VCaP (cell line): ENCODE data around the gene RIN3.

Experiments used
- H3K27ac ChIP-seq: fragments of 450-650 bp; 2 replicates; pipeline ENCODE4 v1.5.1; 2017
- TF ChIP-seq, protein P1 (sequence below): fragments of 450-650 bp; conservative IDR thresholded peaks from 2 replicates; pipeline ENCODE4 v1.5.1; 2017; ENCODE audit warnings: mild to moderate bottlenecking, moderate library complexity

Gene RIN3

DNA sequence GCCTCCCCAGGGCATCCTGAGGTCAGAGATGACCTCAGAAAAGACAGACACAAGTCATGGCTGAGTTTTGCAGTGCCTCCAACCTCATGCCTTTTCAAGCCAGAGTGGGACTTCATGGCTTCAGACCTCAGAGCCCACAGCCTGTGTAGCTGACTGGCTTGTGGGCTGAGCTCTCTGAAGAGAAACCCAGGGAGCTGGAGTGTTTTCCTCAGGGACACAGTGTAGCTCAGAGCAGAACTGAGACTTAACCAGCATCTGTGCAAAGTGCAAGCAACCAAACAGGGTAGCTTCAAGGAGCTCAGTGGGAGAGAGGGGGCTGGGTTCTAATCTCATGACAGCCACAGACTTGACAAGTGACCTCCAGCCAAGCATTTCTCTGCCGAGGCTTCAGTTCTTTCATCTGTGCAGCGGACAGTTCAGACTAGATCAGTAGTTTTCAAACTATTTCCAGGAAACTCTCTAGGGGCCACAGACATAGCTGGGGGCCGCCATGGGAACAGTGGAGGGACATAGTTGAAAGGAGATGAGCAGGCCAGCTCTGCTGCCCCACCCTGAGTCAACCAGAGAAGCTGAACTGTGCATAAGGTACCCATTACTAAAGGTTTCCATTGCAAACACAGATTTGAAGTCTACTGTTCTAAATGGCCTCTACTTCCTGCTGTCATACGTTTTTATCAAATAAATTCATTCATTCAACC, 154.8 kb downstream of the RIN3 start:
- H3K27ac ChIP-seq: no peak overlapping the region
- TF ChIP-seq, protein P1, sequence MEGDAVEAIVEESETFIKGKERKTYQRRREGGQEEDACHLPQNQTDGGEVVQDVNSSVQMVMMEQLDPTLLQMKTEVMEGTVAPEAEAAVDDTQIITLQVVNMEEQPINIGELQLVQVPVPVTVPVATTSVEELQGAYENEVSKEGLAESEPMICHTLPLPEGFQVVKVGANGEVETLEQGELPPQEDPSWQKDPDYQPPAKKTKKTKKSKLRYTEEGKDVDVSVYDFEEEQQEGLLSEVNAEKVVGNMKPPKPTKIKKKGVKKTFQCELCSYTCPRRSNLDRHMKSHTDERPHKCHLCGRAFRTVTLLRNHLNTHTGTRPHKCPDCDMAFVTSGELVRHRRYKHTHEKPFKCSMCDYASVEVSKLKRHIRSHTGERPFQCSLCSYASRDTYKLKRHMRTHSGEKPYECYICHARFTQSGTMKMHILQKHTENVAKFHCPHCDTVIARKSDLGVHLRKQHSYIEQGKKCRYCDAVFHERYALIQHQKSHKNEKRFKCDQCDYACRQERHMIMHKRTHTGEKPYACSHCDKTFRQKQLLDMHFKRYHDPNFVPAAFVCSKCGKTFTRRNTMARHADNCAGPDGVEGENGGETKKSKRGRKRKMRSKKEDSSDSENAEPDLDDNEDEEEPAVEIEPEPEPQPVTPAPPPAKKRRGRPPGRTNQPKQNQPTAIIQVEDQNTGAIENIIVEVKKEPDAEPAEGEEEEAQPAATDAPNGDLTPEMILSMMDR: no peak

DNA sequence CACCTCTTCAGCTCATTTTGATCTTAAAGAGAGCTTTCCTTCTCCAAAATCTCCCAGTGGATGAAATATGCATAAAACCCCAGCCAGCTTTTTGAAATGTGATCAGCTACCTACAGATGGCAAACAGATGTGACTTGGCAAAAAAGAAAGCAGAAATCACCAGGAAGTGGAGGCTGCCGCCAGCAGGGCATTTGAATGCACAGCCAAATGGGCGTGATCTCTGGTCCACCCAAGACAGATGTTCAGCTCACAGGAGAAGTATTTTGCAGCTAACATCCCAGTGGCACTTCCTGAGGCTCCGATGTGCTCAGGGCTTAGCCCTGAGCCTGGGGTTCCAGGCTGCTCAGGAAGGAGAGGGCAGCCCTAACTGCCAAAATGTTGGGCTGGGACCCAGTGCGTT, 156.6 kb downstream of the RIN3 start:
- TF ChIP-seq, protein P1: no peak
- H3K27ac ChIP-seq: no peak overlapping the region

DNA sequence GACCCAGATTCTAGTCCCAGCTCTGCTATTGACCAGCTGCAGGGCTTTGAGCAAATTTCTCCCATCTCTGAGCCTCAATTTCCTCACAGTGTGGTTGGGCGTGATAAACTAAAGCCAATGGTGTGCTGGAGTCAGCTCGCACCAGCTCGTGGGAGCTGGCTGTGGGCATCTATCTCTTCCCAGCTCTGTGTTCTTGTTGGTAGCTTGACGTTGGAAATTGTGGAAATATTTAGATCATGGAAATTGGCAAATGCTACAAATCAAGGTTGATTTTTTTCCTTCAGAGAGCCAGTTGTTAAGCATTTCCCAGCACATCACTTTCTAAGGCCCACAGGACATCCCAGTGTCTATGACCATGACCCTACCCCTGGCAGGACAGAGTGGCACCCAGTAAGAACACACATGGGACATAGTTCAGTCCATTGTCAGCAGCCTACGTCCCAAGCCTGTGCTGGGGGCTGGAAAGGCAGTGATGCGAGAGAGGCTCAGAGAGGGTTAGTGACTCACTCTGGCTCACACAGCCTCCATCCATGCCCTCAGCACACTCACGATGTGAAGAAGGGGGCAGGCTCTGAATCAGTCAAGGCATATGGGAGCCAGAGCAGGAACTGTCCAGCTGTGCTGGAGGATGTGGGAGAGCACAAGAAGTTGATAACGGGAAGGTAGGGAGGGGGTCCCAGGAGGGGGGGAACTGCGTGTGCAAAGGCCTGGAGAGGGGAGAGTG, 157.2 kb downstream of the RIN3 start:
- TF ChIP-seq, protein P1: no peak
- no peak overlapping the region for H3K27ac ChIP-seq

DNA sequence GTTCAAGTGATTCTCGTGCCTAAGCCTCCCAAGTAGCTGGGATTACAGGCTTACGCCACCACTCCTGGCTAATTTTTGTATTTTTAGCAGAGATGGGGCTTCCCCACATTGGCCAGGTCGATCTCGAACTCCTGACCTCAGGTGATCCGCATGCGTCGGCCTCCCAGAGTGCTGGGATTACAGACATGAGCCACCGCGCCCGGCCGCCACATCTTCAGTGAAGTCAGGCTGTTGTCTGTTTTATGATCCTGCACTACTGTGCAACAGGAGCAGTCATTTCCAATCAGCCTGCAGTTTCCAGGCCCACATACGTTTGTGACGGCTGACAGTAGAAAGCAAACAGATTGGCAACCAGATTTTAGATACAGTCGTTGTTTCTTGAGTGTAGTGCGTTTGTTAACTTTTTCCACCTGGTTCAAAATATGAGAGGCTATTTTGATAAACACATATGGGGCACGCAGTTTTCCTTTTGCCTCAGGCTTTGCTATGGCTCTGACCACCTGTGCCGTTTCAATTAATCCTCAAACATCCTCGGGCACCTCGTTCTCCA, 160.1 kb downstream of the RIN3 start:
- H3K27ac ChIP-seq: no peak overlapping the region
- TF ChIP-seq, protein P1: no peak

DNA sequence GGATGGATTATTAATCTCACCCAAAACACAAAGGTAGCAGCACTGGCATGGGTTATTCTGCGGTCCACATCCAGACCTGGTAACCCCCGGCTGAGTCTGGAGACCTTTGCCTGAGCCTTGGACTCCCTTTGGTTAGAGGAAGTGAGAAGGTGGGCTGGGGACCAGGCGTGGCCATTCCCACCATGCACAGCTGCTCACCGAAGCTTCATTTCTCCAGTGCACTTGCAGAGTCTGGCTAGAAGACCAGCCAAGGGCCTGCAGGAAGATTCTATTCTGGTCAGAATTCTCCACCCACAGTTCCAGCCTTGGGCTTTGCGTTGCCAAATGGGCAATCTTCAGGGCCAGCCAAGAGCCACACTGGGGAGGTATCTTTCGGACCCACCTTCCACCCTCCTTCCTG, 161.8 kb downstream of the RIN3 start:
- no peak overlapping the region for H3K27ac ChIP-seq
- TF ChIP-seq, protein P1: no peak

DNA sequence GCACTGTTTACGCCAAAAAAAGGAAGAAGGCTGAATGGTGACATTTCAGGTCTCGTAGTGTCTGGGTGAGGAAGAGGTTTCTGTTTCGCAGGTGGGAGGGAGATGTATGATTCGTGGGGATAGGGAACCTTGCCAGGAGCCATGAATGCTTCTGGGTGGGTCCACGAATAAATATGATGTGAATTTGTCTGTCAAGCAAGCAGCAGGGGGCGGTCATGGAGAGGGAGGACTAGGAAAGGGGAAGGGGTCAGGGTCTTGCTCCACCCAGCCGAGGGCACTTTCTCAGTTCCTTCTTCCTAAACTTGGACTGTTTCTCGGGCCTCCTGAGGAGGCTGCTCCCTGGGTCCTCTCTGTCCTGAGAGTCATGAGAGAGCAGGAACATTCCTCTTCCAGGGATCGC, 162.4 kb downstream of the RIN3 start:
- TF ChIP-seq, protein P1: no peak

DNA sequence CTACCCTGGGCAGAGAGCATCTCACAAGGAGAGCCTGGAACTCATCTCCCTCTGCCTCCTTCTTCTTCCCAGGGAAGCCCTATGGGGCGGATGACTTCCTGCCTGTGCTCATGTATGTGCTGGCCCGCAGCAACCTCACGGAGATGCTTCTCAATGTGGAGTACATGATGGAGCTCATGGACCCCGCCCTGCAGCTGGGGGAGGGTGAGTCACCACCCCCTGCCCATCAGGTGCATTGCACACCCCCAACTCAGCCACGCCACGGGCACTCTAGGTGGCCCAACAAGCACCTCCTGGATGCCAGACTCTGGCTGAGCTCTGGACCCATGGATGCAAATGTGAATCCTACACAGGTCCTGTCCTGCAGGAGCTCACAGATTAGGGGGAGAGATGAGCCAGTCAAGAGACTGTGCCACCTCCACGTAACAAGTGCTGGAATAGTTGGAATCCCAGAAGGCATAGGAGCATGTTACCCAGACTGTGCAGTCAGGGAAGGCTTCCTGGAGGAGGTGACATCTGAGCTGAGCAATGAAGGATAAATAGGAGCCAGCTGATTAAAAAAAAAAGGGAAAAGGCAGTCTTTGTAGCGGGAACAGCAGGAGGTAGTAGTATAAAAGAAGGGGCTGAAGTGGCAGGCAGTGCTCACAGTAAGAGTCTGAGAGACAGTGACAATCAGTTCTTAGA, 163.0 kb downstream of the RIN3 start:
- no peak overlapping the region for H3K27ac ChIP-seq
- TF ChIP-seq, protein P1: no peak

More for the DNA sequence above, 162.4 kb downstream of the RIN3 start:
- H3K27ac ChIP-seq: no peak overlapping the region
